ENCODE data around the gene ZNF207.

Gene ZNF207

GRCh38 chr17:32355649-32356377 is 5.9 kb downstream of the ZNF207 start:
- Histone ChIP-seq H3K27ac (ENCODE audit: low read depth, low read length) (peak overlapping the region; percentile 25), H3K36me3 (ENCODE audit: control insufficient read depth, insufficient read depth, low read length) (peaks cover 86% of the 10 kb centered on the region), H3K4me1 (ENCODE audit: control insufficient read depth, insufficient read depth, low read length) (0 out of 2 replicates have a peak, but pooled peaks cover 3% of the 10 kb centered on the region), H3K9me3 (ENCODE audit: control insufficient read depth, insufficient read depth, low read length) (no peaks in the 10 kb centered on the region), H3K9ac (ENCODE audit: low read depth, low read length) (no peak overlapping the region), H3K27me3 (ENCODE audit: control insufficient read depth, insufficient read depth, low read length) (no peaks in the 10 kb centered on the region), H3K4me3 (ENCODE audit: low read depth, low read length) (no peak overlapping the region)

DNA sequence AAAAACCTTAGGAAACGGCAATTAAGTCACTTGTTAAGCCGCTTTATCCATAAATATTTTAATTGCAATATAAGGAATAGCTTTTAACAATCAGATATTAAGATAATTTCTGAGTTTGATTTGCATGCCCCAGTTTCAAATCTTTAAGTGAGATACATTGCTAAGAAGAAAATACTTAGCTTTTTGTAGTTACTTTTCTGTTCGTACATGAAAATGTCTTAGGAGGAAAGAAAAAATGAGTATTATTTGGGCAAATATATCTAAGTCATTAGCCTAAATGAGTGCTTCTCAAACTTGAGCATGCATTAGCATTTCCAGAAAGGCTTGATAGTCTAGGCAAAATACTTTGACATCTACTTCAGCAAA is 6.4 kb downstream of the ZNF207 start:
- no peaks in the 10 kb centered on the region for H3K27me3 ChIP-seq (ENCODE audit: control insufficient read depth, insufficient read depth, low read length)
- peaks cover 90% of the 10 kb centered on the region for H3K36me3 ChIP-seq (ENCODE audit: control insufficient read depth, insufficient read depth, low read length)
- peak overlapping the region; percentile 25 for H3K27ac ChIP-seq (ENCODE audit: low read depth, low read length)
- H3K4me1 ChIP-seq (ENCODE audit: control insufficient read depth, insufficient read depth, low read length) = 0 out of 2 replicates have a peak, but pooled peaks cover 3% of the 10 kb centered on the region
- no peak overlapping the region; the same call in 1 of the 2 replicates for H3K4me3 ChIP-seq (ENCODE audit: low read depth, low read length)
- H3K9ac ChIP-seq (ENCODE audit: low read depth, low read length) = no peak overlapping the region
- no peaks in the 10 kb centered on the region for H3K9me3 ChIP-seq (ENCODE audit: control insufficient read depth, insufficient read depth, low read length)

GRCh38 chr17:32356750-32357149 is 6.8 kb downstream of the ZNF207 start:
- Histone ChIP-seq H3K4me3 (ENCODE audit: low read depth, low read length) (no peak overlapping the region), H3K27ac (ENCODE audit: low read depth, low read length) (no peak overlapping the region), H3K9ac (ENCODE audit: low read depth, low read length) (no peak overlapping the region), H3K36me3 (ENCODE audit: control insufficient read depth, insufficient read depth, low read length) (peaks cover 93% of the 10 kb centered on the region), H3K9me3 (ENCODE audit: control insufficient read depth, insufficient read depth, low read length) (no peaks in the 10 kb centered on the region), H3K27me3 (ENCODE audit: control insufficient read depth, insufficient read depth, low read length) (no peaks in the 10 kb centered on the region), H3K4me1 (ENCODE audit: control insufficient read depth, insufficient read depth, low read length) (0 out of 2 replicates have a peak, but pooled peaks cover 3% of the 10 kb centered on the region)

DNA sequence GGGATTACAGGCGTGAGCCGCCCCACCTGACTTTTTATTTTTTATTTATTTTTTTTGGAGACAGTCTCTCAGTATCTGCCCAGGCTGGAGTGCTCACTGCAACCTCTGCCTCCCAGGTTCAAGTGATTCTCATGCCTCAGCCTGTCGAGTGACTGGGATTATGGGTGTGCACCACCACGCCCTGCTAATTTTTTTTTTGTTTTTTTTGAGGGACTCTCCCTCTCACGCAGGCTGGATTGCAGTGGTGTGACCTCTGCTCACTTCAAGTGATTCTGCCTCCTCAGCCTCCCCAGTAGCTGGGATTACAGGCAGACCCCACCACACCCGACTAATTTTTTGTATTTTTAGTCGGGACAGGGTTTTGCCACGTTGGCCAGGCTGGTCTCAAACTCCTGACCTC is 7.7 kb downstream of the ZNF207 start:
- Histone ChIP-seq H3K27ac (ENCODE audit: low read depth, low read length) (no peak overlapping the region), H3K9ac (ENCODE audit: low read depth, low read length) (no peak overlapping the region), H3K27me3 (ENCODE audit: control insufficient read depth, insufficient read depth, low read length) (no peaks in the 10 kb centered on the region), H3K4me3 (ENCODE audit: low read depth, low read length) (no peak overlapping the region), H3K4me1 (ENCODE audit: control insufficient read depth, insufficient read depth, low read length) (0 out of 2 replicates have a peak, but pooled peaks cover 1% of the 10 kb centered on the region), H3K36me3 (ENCODE audit: control insufficient read depth, insufficient read depth, low read length) (peaks cover 97% of the 10 kb centered on the region), H3K9me3 (ENCODE audit: control insufficient read depth, insufficient read depth, low read length) (no peaks in the 10 kb centered on the region)

DNA sequence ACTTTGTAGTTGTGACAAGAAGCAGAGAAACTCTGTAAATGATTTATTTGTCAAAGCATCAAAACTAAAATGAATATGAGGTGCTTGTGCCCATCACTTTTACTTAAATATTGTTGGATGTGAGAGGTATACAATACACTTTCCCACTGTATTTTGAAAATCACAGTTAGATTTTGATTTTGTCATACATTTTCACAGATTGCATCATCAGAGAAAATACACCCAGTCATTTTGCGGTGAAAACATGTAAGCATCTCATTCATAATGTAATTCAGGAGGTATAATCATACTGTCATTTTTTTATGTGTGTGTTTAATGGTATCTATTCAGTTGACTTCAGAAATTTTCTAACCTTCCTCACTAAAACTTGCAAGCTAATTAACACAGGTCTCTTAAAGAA is 11.3 kb downstream of the ZNF207 start:
- H3K36me3 ChIP-seq (ENCODE audit: control insufficient read depth, insufficient read depth, low read length) = peaks cover 99% of the 10 kb centered on the region
- no peak overlapping the region for H3K27ac ChIP-seq (ENCODE audit: low read depth, low read length)
- no peak overlapping the region for H3K4me3 ChIP-seq (ENCODE audit: low read depth, low read length)
- no peaks in the 10 kb centered on the region for H3K9me3 ChIP-seq (ENCODE audit: control insufficient read depth, insufficient read depth, low read length)
- no peak overlapping the region for H3K9ac ChIP-seq (ENCODE audit: low read depth, low read length)
- no peaks in the 10 kb centered on the region for H3K27me3 ChIP-seq (ENCODE audit: control insufficient read depth, insufficient read depth, low read length)
- H3K4me1 ChIP-seq (ENCODE audit: control insufficient read depth, insufficient read depth, low read length) = no peaks in the 10 kb centered on the region

DNA sequence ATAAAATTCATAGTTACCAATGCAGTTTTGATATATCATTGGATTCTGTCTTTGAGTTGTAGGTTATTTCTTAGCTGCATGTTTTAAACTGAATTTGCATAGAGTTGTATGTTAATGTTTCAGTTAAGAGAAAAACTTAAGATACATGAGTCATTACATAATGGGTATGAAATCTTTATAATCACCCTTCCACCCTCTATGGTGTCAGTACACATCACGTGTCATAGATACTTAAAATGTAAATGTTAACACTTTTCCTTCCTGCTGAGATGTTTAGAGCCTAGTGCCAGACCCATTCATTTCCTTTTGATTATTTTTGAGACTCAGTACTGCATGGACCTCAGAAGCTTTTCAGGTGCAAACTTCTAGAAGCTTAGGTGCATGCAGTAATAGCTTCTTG is 20.5 kb downstream of the ZNF207 start:
- Histone ChIP-seq H3K9ac (ENCODE audit: low read depth, low read length) (no peak overlapping the region), H3K27ac (ENCODE audit: low read depth, low read length) (no peak overlapping the region), H3K36me3 (ENCODE audit: control insufficient read depth, insufficient read depth, low read length) (peaks cover 98% of the 10 kb centered on the region)

DNA sequence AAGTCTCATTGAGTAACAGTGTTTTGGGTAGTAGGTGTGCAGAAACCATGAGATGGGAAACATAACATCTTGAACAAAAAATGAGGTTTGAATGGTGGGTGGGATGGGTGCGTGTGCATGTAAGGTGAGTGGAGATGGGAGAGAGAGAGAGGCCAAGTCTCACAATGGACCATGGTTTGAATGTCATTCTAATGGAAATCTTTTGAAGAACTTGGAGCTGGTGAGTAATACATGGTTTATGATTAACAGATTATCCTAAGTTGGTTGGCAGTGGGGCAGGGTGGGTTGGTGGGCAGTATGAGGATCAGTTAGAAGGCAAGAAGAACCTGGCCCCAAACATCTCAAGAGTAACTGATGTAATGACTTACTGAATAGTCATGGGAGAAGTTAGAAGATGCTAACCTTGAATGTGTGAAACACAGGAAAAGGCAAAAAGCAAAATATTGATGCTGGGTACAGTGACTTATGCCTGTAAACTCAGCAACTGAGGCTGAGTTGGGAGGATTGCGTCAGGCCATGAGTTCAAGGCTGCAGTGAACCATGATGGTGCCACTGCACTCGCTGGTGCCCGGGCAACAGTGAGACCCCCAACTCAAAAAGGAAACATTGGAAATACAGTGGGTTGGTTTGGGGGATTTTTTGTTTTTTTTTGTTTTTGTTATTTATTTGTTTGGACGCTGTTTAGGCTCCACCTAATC is 32.7 kb downstream of the ZNF207 start:
- H3K36me3 ChIP-seq (ENCODE audit: control insufficient read depth, insufficient read depth, low read length) = peaks cover 52% of the 10 kb centered on the region

More for the DNA sequence above, 20.5 kb downstream of the ZNF207 start:
- Histone ChIP-seq H3K9me3 (ENCODE audit: control insufficient read depth, insufficient read depth, low read length) (no peaks in the 10 kb centered on the region), H3K27me3 (ENCODE audit: control insufficient read depth, insufficient read depth, low read length) (no peaks in the 10 kb centered on the region), H3K4me1 (ENCODE audit: control insufficient read depth, insufficient read depth, low read length) (no peaks in the 10 kb centered on the region), H3K4me3 (ENCODE audit: low read depth, low read length) (no peak overlapping the region)

GRCh38 chr17:32383926-32384434 is 34.0 kb downstream of the ZNF207 start:
- H3K27me3 ChIP-seq (ENCODE audit: control insufficient read depth, insufficient read depth, low read length) = no peaks in the 10 kb centered on the region
- no peak overlapping the region for H3K9ac ChIP-seq (ENCODE audit: low read depth, low read length)
- no peak overlapping the region for H3K4me3 ChIP-seq (ENCODE audit: low read depth, low read length)
- no peaks in the 10 kb centered on the region for H3K4me1 ChIP-seq (ENCODE audit: control insufficient read depth, insufficient read depth, low read length)
- no peaks in the 10 kb centered on the region for H3K9me3 ChIP-seq (ENCODE audit: control insufficient read depth, insufficient read depth, low read length)
- H3K27ac ChIP-seq (ENCODE audit: low read depth, low read length) = no peak overlapping the region
- H3K36me3 ChIP-seq (ENCODE audit: control insufficient read depth, insufficient read depth, low read length) = peaks cover 39% of the 10 kb centered on the region

More for the DNA sequence above, 32.7 kb downstream of the ZNF207 start:
- H3K4me1 ChIP-seq (ENCODE audit: control insufficient read depth, insufficient read depth, low read length) = no peaks in the 10 kb centered on the region
- no peak overlapping the region for H3K27ac ChIP-seq (ENCODE audit: low read depth, low read length)
- no peaks in the 10 kb centered on the region for H3K9me3 ChIP-seq (ENCODE audit: control insufficient read depth, insufficient read depth, low read length)
- no peak overlapping the region for H3K9ac ChIP-seq (ENCODE audit: low read depth, low read length)
- no peaks in the 10 kb centered on the region for H3K27me3 ChIP-seq (ENCODE audit: control insufficient read depth, insufficient read depth, low read length)
- H3K4me3 ChIP-seq (ENCODE audit: low read depth, low read length) = no peak overlapping the region

DNA sequence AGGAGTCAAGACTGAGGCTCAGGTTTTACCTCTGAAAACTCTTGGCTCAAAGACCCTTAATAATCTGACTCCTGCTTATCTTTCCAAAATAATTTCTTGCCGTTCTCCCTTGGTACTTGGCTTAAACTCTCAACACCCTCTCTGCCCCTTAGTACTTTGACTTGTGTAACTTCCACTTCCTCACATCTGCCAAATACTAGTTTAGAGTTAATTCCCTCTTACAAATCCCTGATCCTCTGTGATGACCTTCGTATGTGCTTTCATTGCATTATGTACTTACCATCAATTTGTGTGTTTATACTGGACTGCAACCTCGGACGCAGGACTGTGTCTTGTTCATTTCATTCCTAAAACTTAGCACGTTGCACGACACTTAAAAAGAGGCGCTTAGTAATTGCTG is 35.2 kb downstream of the ZNF207 start:
- Histone ChIP-seq H3K4me1 (ENCODE audit: control insufficient read depth, insufficient read depth, low read length) (no peaks in the 10 kb centered on the region), H3K9ac (ENCODE audit: low read depth, low read length) (no peak overlapping the region), H3K4me3 (ENCODE audit: low read depth, low read length) (no peak overlapping the region), H3K27me3 (ENCODE audit: control insufficient read depth, insufficient read depth, low read length) (no peaks in the 10 kb centered on the region), H3K9me3 (ENCODE audit: control insufficient read depth, insufficient read depth, low read length) (no peaks in the 10 kb centered on the region), H3K36me3 (ENCODE audit: control insufficient read depth, insufficient read depth, low read length) (peaks cover 28% of the 10 kb centered on the region), H3K27ac (ENCODE audit: low read depth, low read length) (no peak overlapping the region)

DNA sequence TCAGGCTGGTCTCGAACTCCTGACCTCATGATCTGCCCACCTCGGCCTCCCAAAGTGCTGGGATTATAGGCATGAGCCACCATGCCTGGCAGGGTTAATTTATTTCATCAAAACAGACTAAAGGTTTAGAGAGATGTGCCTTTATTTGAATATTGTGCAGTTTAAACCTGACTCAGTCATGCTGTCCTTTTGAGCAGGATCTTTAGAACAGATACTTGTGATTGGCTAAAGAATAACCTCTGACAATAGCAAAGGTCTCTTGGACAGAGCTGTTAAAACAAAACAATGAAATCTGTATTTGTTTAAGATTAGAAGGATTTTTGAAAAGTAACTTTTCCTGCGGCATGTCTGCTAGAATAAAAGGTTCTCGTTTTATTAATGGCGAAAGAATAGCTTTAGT is 36.0 kb downstream of the ZNF207 start:
- Histone ChIP-seq H3K36me3 (ENCODE audit: control insufficient read depth, insufficient read depth, low read length) (peaks cover 19% of the 10 kb centered on the region), H3K4me3 (ENCODE audit: low read depth, low read length) (no peak overlapping the region), H3K27ac (ENCODE audit: low read depth, low read length) (no peak overlapping the region), H3K9ac (ENCODE audit: low read depth, low read length) (no peak overlapping the region), H3K27me3 (ENCODE audit: control insufficient read depth, insufficient read depth, low read length) (no peaks in the 10 kb centered on the region), H3K4me1 (ENCODE audit: control insufficient read depth, insufficient read depth, low read length) (no peaks in the 10 kb centered on the region), H3K9me3 (ENCODE audit: control insufficient read depth, insufficient read depth, low read length) (no peaks in the 10 kb centered on the region)

- Histone ChIP-seq H3K27ac (ENCODE audit: low read depth, low read length) (no peak overlapping the region), H3K9me3 (ENCODE audit: control insufficient read depth, insufficient read depth, low read length) (no peaks in the 10 kb centered on the region), H3K4me3 (ENCODE audit: low read depth, low read length) (no peak overlapping the region), H3K4me1 (ENCODE audit: control insufficient read depth, insufficient read depth, low read length) (no peaks in the 10 kb centered on the region), H3K9ac (ENCODE audit: low read depth, low read length) (no peak overlapping the region), H3K36me3 (ENCODE audit: control insufficient read depth, insufficient read depth, low read length) (peaks cover 11% of the 10 kb centered on the region), H3K27me3 (ENCODE audit: control insufficient read depth, insufficient read depth, low read length) (no peaks in the 10 kb centered on the region)
Observed at GRCh38 chr17:32386844-32387243, 36.9 kb downstream of the ZNF207 start.

All from HUES48 (cell line).